HepG2 (cell line): ENCODE measurements around the gene NELL1. TPM values are rescaled to one million over a fixed set of nuclear protein-coding genes. Genes with fewer than 3 reads are reported as not detected.

ENCODE experiments used
- ATAC-seq: fragments of 200-7000 bp; cut with Tn5 transposase; 3 replicates; pipeline ENCODE4 v1.9.1; 2020; ENCODE audit warnings: mild to moderate bottlenecking, moderate library complexity
- Bru-seq: library from RNA; stranded (reverse); fragments of 400-500 nt; gene quantifications from one replicate; lab custom pipeline; 2021; lab: Mats Ljungman, UMichigan
- BruChase-seq, 2 experiments: library from RNA; stranded (reverse); fragments of 400-500 nt; gene quantifications; one replicate each; lab custom pipeline; 2021; lab: Mats Ljungman, UMichigan
- BruUV-seq: library from RNA; stranded (reverse); fragments of 400-500 nt; replicated peaks from 2 replicates; lab custom pipeline; 2021; lab: Mats Ljungman, UMichigan
- CTCF ChIA-PET: fragments of 300-600 bp; formaldehyde crosslinking; extraction: SDS; loops from one replicate; lab custom pipeline; 2021; ENCODE audit warnings: low total read pairs, inconsistent platforms, low intra/inter-chr PET ratio; lab: Yijun Ruan, JAX
- POLR2A ChIA-PET: fragments of 350-600 bp; sonication (Branson Sonifier 250); formaldehyde crosslinking; loops from one replicate; lab custom pipeline; 2020; ENCODE audit warnings: antibody characterized with exemption, inconsistent platforms; lab: Yijun Ruan, JAX
- DNase-seq: peaks from one replicate; pipeline ENCODE4 v3.0.0-alpha.2; 2015; ENCODE audit warnings: low spot score
- FAIRE-seq: peaks from 3 replicates; lab custom pipeline; 2011; peaks lifted over from hg19 to GRCh38; lab: Jason Lieb, UNC
- H2AFZ ChIP-seq: one replicate; pipeline ENCODE4 v1.6.1; 2011; ENCODE audit warnings: low read length, inconsistent platforms
- H3K27ac ChIP-seq: fragments of 300-600 bp; 3 replicates; pipeline ENCODE4 v1.8.0; 2011; ENCODE audit warnings: mixed run types, mild to moderate bottlenecking, mixed read lengths, low read length, inconsistent platforms; ENCODE audit not compliant: insufficient read depth; ENCODE audit errors: extremely low read length
- H3K27me3 ChIP-seq, 2 experiments: fragments of 200-600 bp in 1 of 2; 2 replicates in 1 of 2; 3 replicates in 1 of 2; pipeline versions ENCODE4 v1.6.0 to v1.8.0; 2011; ENCODE audit warnings: low read length in 2 of 2, mild to moderate bottlenecking in 2 of 2, moderate library complexity in 2 of 2, inconsistent platforms in 1 of 2; ENCODE audit not compliant: insufficient read depth in 2 of 2, control insufficient read depth in 1 of 2
- H3K36me3 ChIP-seq, 2 experiments: fragments of 200-600 bp in 1 of 2; replicated peaks in 1 of 2; 2 replicates in 1 of 2; 3 replicates in 1 of 2; pipeline versions ENCODE4 v1.5.1 to v1.8.0; 2011; ENCODE audit warnings: low read length in 2 of 2, inconsistent platforms in 1 of 2; ENCODE audit not compliant: insufficient read depth in 2 of 2, control insufficient read depth in 1 of 2
- H3K4me1 ChIP-seq: 2 replicates; pipeline ENCODE4 v1.5.1; 2012; ENCODE audit warnings: low read length, inconsistent platforms; ENCODE audit not compliant: insufficient read depth
- H3K4me2 ChIP-seq: 2 replicates; pipeline ENCODE4 v1.6.0; 2011; ENCODE audit warnings: low read depth, low read length, inconsistent platforms
- H3K4me3 ChIP-seq, 3 experiments: fragments of 200-600 bp in 1 of 3; sonication (generic), shearing (Covaris generic) in 1 of 3; replicated peaks in 1 of 3; 2 replicates each; pipeline ENCODE4 v1.5.1; 2011 to 2016; ENCODE audit warnings: low read length in 3 of 3, inconsistent platforms in 2 of 3, low read depth in 2 of 3, mild to moderate bottlenecking in 2 of 3, control low read depth in 1 of 3, mixed read lengths in 1 of 3; ENCODE audit not compliant: insufficient read depth in 1 of 3
- H3K79me2 ChIP-seq: one replicate; pipeline ENCODE4 v1.6.1; 2011; ENCODE audit warnings: low read length, inconsistent platforms; ENCODE audit not compliant: insufficient read depth
- H3K9ac ChIP-seq: 2 replicates; pipeline ENCODE4 v1.6.0; 2011; ENCODE audit warnings: mild to moderate bottlenecking, low read depth, low read length, inconsistent platforms; ENCODE audit not compliant: insufficient read depth
- H3K9me3 ChIP-seq: 2 replicates; pipeline ENCODE4 v1.5.1; 2012; ENCODE audit warnings: mild to moderate bottlenecking, low read length
- H4K20me1 ChIP-seq: 2 replicates; pipeline ENCODE4 v1.6.0; 2011; ENCODE audit warnings: inconsistent platforms, mild to moderate bottlenecking, low read length, moderate library complexity; ENCODE audit not compliant: insufficient read depth
- EZH2 ChIP-seq: conservative IDR thresholded peaks from 2 replicates; pipeline ENCODE4 v1.6.1; 2012; ENCODE audit warnings: mild to moderate bottlenecking, low read depth, low read length, moderate library complexity
- KLF13 ChIP-seq: sonication (generic); formaldehyde crosslinking; IDR thresholded peaks from 2 replicates; pipeline ENCODE4 v1.4.0; 2020; ENCODE audit warnings: mild to moderate bottlenecking, missing genetic modification reagents
- NR2F6 ChIP-seq, 2 experiments: IDR thresholded peaks; 2 replicates each; pipeline ENCODE4 v1.6.1; 2016; ENCODE audit warnings: antibody characterized with exemption in 1 of 2, mild to moderate bottlenecking in 1 of 2
- REXO4 ChIP-seq: sonication (generic); formaldehyde crosslinking; IDR thresholded peaks from 2 replicates; pipeline ENCODE4 v1.8.0; 2022; ENCODE audit warnings: missing genetic modification reagents, mild to moderate bottlenecking, borderline replicate concordance
- RFX5 ChIP-seq: IDR thresholded peaks from 2 replicates; pipeline ENCODE4 v1.6.1; 2011; ENCODE audit warnings: low read depth, low read length, improper control_type of control experiment
- ZMYM4 ChIP-seq: sonication (generic); formaldehyde crosslinking; IDR thresholded peaks from 2 replicates; pipeline ENCODE4 v1.8.1; 2023; ENCODE audit warnings: mild to moderate bottlenecking, missing genetic modification reagents
- ZNF496 ChIP-seq: sonication (generic); formaldehyde crosslinking; IDR thresholded peaks from 2 replicates; pipeline ENCODE4 v1.8.1; 2023; ENCODE audit warnings: mild to moderate bottlenecking, moderate library complexity, missing genetic modification reagents; ENCODE audit not compliant: insufficient replicate concordance
- WGBS: methylation state at CpG from one replicate; pipeline ENCODE4 v1.1.6; 2017; ENCODE audit warnings: low lambda C conversion rate; 5-methylcytosine and 5-hydroxymethylcytosine counted together
- in situ Hi-C: cut with HindIII; loops from 2 replicates; pipeline ENCODE4 v1.10.0; 2017; ENCODE audit warnings: low pct_unique_long_range_greater_than_20kb; ENCODE audit not compliant: extremely low pct_ligation_motif_present
- intact Hi-C: fragments of 100-400 bp; cut with micrococcal nuclease; formaldehyde crosslinking; loops from one replicate; pipeline ENCODE4 v1.10.0; 2022; ENCODE audit not compliant: unreplicated experiment
- long read RNA-seq, 2 experiments: library from RNA in 1 of 2; library from polyadenylated mRNA in 1 of 2; stranded (forward) in 1 of 2; unstranded in 1 of 2; transcript quantifications; one replicate each; pipeline ENCODE4 v2.0.0, GENCODE V29; 2019 to 2022
- polyA minus RNA-seq, 3 experiments: library from RNA; depleted of rRNA, polyadenylated mRNA; stranded (reverse); fragments of >200 nt; gene quantifications; 2 replicates each; pipeline ENCODE4 v1.2.3, GENCODE V29; 2011; ENCODE audit warnings: low replicate concordance in 1 of 3
- polyA plus RNA-seq, 8 experiments: library from polyadenylated mRNA; depleted of rRNA in 3 of 8; stranded (reverse) in 7 of 8; unstranded in 1 of 8; fragments of >200 nt; fragmentation: Illumina TruSeq in 4 of 8; extraction: Trizol in 4 of 8; gene quantifications; 2 replicates each; pipeline versions ENCODE4 v1.2.1 to v1.2.3, GENCODE V29; 2011 to 2016; ENCODE audit warnings: low read depth in 4 of 8, missing spikeins in 1 of 8, mixed read lengths in 1 of 8; ENCODE audit not compliant: insufficient read depth in 1 of 8
- total RNA-seq, 5 experiments: library from RNA; depleted of rRNA; stranded (reverse); fragments of >200 nt; fragmentation: Illumina TruSeq; extraction: Trizol; gene quantifications; 2 replicates each; pipeline ENCODE4 v1.2.3, GENCODE V29; 2016; ENCODE audit warnings: low read depth in 1 of 5

Gene NELL1
- total RNA-seq (2016; rRNA removed; fragmentation: Illumina TruSeq; extraction: Trizol): not detected in 2 replicates
- not detected in 2 replicates for total RNA-seq (2016; cell fraction: cytosol; rRNA removed; fragmentation: Illumina TruSeq; extraction: Trizol; ENCODE audit: low read depth)
- not detected in 2 replicates for total RNA-seq (2016; cell fraction: insoluble cytoplasmic fraction; rRNA removed; fragmentation: Illumina TruSeq; extraction: Trizol)
- not detected in 2 replicates for total RNA-seq (2016; cell fraction: membrane; rRNA removed; fragmentation: Illumina TruSeq; extraction: Trizol)
- total RNA-seq (2016; cell fraction: nucleus; rRNA removed; fragmentation: Illumina TruSeq; extraction: Trizol): not detected in 2 replicates
- polyA plus RNA-seq (2011; rRNA removed): not detected in 2 replicates
- polyA plus RNA-seq (2011; cell fraction: cytosol; rRNA removed): not detected in 2 replicates
- not detected in 2 replicates for polyA plus RNA-seq (2011; cell fraction: nucleus; rRNA removed)
- polyA plus RNA-seq (2012): not detected in 2 replicates
- polyA plus RNA-seq (2016; cell fraction: cytosol; fragmentation: Illumina TruSeq; extraction: Trizol; ENCODE audit: low read depth): not detected in 2 replicates
- not detected in 2 replicates for polyA plus RNA-seq (2016; cell fraction: insoluble cytoplasmic fraction; fragmentation: Illumina TruSeq; extraction: Trizol; ENCODE audit: low read depth)
- not detected in 2 replicates for polyA plus RNA-seq (2016; cell fraction: membrane; fragmentation: Illumina TruSeq; extraction: Trizol; ENCODE audit: low read depth)
- not detected in 2 replicates for polyA plus RNA-seq (2016; cell fraction: nucleus; fragmentation: Illumina TruSeq; extraction: Trizol; ENCODE audit: insufficient read depth, low read depth)
- not detected in 2 replicates for polyA minus RNA-seq (2011; rRNA and poly(A)+ RNA removed; ENCODE audit: low replicate concordance)
- not detected in 2 replicates for polyA minus RNA-seq (2011; cell fraction: cytosol; rRNA and poly(A)+ RNA removed)
- polyA minus RNA-seq (2011; cell fraction: nucleus; rRNA and poly(A)+ RNA removed): not detected in 2 replicates
- Bru-seq, nascent RNA: percentile 0 among the genes with signal in this experiment
- BruChase-seq, experiment 1, labeled RNA remaining after a 6-hour chase: not detected
- BruChase-seq, experiment 2, labeled RNA remaining after a 2-hour chase: percentile 0 among the genes with signal in this experiment
- long read RNA-seq, experiment 1: 0 reads
- long read RNA-seq, experiment 2: 0 reads

DNA sequence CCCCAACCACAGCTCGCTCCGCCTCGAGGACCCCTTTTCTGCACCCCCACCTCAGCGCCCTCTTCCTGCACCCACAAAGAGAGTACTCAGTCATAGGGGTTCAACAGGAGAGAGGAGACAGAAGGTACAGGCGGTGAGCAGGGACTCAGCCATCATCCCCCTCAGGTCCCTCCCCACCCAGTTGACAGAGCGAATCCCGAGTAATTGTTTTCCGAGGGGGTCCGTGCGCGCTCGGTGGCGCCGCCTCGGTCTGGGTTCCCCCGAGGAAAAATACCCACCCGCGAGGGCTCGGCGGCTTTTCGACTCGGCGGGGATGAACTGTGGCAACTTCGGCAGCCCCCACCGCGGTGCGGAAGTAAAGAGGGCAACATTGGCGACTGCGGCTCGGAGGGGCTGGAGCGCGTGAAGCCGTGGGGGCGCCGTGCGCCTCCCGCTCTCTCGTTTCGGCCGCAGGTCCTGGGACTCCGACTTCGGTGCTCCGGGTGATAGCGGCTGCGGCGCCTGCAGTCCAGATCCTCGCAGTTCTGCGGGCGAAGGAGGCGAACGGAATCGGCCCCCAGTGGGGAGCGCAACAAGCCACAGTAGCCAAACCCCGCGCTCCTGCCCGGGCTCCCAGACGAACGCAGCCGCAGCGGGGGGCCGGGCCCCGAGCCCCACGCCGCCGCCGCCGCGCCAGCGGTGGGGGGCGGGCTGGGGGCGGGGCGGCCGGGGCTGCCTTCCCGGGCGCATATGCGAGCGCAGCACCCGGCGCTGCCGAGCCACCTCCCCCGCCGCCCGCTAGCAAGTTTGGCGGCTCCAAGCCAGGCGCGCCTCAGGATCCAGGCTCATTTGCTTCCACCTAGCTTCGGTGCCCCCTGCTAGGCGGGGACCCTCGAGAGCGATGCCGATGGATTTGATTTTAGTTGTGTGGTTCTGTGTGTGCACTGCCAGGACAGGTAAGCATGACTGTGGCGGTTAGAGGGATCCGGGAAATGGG, at the start of gene NELL1:
NELL1 (plus strand) TSS at position 743 of the 976 bp plus-strand sequence.
- 18% methylated on average over 7 of the region's 93 CpGs for WGBS
- Histone ChIP-seq H3K4me3 (no peak within 1 kb of the TSS; a peak in 1 of 6 replicates), H3K4me2 (no peak within 1 kb of the TSS), H3K79me2 (no peaks in the 10 kb centered on the region), H3K27me3 (peaks cover 3 to 46% of the 10 kb centered on the region in 2 experiments), H2AFZ (no peak within 1 kb of the TSS), H3K9me3 (no peaks in the 10 kb centered on the region), H3K36me3 (no peaks in the 10 kb centered on the region), H3K27ac (no peak within 1 kb of the TSS), H3K4me1 (no peaks in the 10 kb centered on the region), H4K20me1 (no peaks in the 10 kb centered on the region), H3K9ac (no peak within 1 kb of the TSS)
- no peak for DNase-seq
- no peak for FAIRE-seq
- TF ChIP-seq ZNF496 (CRISPR knock-in tag) (no peak), REXO4 (CRISPR knock-in tag) (no peak), EZH2 (peak; percentile 44; the same call in 1 of the 2 replicates), ZMYM4 (CRISPR knock-in tag) (no peak), KLF13 (CRISPR knock-in tag) (no peak), RFX5 (no peak), NR2F6 (IDR thresholded peaks at IDR 0.05) (no peak), NR2F6 (CRISPR knock-in tag; IDR thresholded peaks at IDR 0.05) (no peak)
- in situ Hi-C loops (loop anchor here (25.0 kb wide), 1 partner anchor 1468 kb away; no protein-coding TSS in a partner anchor), intact Hi-C loops (no loop called here)
- BruUV-seq: no TSS peak
- ChIA-PET POLR2A (no interaction called here), CTCF (no interaction called here)
- peak; percentile 22; the same call in 2 of the 3 replicates for ATAC-seq
